Activated CD8-positive, alpha-beta memory T cell treated with anti-CD3 and anti-CD28 coated beads for 36 hours (primary cell): ENCODE measurements around the gene CCDC38. TPM values are rescaled to one million over a fixed set of nuclear protein-coding genes. Genes with fewer than 3 reads are reported as not detected.

Experiments
- CTCF ChIA-PET: fragments of 350-600 bp; sonication (Branson Sonifier 250); formaldehyde crosslinking; loops from one replicate; lab custom pipeline; 2021; ENCODE audit warnings: antibody characterized with exemption; lab: Charles Lee
- POLR2A ChIA-PET: fragments of 350-600 bp; sonication (Branson Sonifier 250); formaldehyde crosslinking; loops from one replicate; lab custom pipeline; 2021; ENCODE audit warnings: antibody characterized with exemption; lab: Charles Lee
- total RNA-seq, 2 experiments: library from RNA; stranded (reverse); gene quantifications; one replicate each; pipeline ENCODE4 v1.2.3, GENCODE V29; 2021

The CCDC38 gene
- total RNA-seq, 2 experiments from 2014 or later, result 0.25 to 0.31 TPM

GRCh38 chr12:95909871-95910270 is 32.5 kb downstream of the CCDC38 start:
- POLR2A ChIA-PET, result no interaction called here
- CTCF ChIA-PET, result no interaction called here

- POLR2A ChIA-PET, result no interaction called here
Measured at GRCh38 chr12:95908573-95908972, 33.8 kb downstream of the CCDC38 start.

GRCh38 chr12:95898081-95898480 is 44.3 kb downstream of the CCDC38 start:
- CTCF ChIA-PET, result interaction anchor here (0.7 kb wide), 1 partner anchor 34 kb away, joined by 4 read pairs; no protein-coding TSS in a partner anchor
- POLR2A ChIA-PET, result no interaction called here

More at GRCh38 chr12:95908573-95908972, 33.8 kb downstream of the CCDC38 start:
- CTCF ChIA-PET, result interaction anchor here (0.6 kb wide), 1 partner anchor 9 kb away, joined by 4 read pairs; no protein-coding TSS in a partner anchor

GRCh38 chr12:95896846-95897245 is 45.6 kb downstream of the CCDC38 start:
- CTCF ChIA-PET, result no interaction called here

GRCh38 chr12:95890958-95891357 is 51.5 kb downstream of the CCDC38 start:
- ChIA-PET POLR2A (no interaction called here), CTCF (no interaction called here)

More at GRCh38 chr12:95896846-95897245, 45.6 kb downstream of the CCDC38 start:
- POLR2A ChIA-PET, result no interaction called here

GRCh38 chr12:95887311-95887710 is 55.1 kb downstream of the CCDC38 start:
- ChIA-PET POLR2A (no interaction called here), CTCF (no interaction called here)

GRCh38 chr12:95884998-95885397 is 57.4 kb downstream of the CCDC38 start:
- POLR2A ChIA-PET, result no interaction called here
- CTCF ChIA-PET, result no interaction called here

GRCh38 chr12:95882873-95883272 is 59.5 kb downstream of the CCDC38 start:
- CTCF ChIA-PET, result no interaction called here
- POLR2A ChIA-PET, result no interaction called here

- CTCF ChIA-PET, result no interaction called here
- POLR2A ChIA-PET, result no interaction called here
Measured at GRCh38 chr12:95882080-95882479, 60.3 kb downstream of the CCDC38 start.

GRCh38 chr12:95881331-95881955 is 61.0 kb downstream of the CCDC38 start:
- CTCF ChIA-PET, result no interaction called here
- POLR2A ChIA-PET, result no interaction called here

GRCh38 chr12:95880895-95881294 is 61.5 kb downstream of the CCDC38 start:
- CTCF ChIA-PET, result no interaction called here
- POLR2A ChIA-PET, result no interaction called here

- POLR2A ChIA-PET, result no interaction called here
- CTCF ChIA-PET, result no interaction called here
Measured at GRCh38 chr12:95877622-95878021, 64.8 kb downstream of the CCDC38 start.

- ChIA-PET CTCF (interaction anchor here (0.6 kb wide), 1 partner anchor 31 kb away, joined by 3 read pairs; no protein-coding TSS in a partner anchor), POLR2A (no interaction called here)
Measured at GRCh38 chr12:95874452-95874851, 68.0 kb downstream of the CCDC38 start.

- ChIA-PET POLR2A (interaction anchor here (0.5 kb wide), 1 partner anchor 70 kb away, joined by 3 read pairs; no protein-coding TSS in a partner anchor), CTCF (no interaction called here)
Measured at GRCh38 chr12:95870897-95871296, 71.5 kb downstream of the CCDC38 start.

- CTCF ChIA-PET, result interaction anchor here (0.6 kb wide), 1 partner anchor 34 kb away, joined by 4 read pairs; no protein-coding TSS in a partner anchor
- POLR2A ChIA-PET, result no interaction called here
Measured at GRCh38 chr12:95863337-95863736, 79.1 kb downstream of the CCDC38 start.

GRCh38 chr12:95862038-95862437 is 80.4 kb downstream of the CCDC38 start:
- ChIA-PET CTCF (no interaction called here), POLR2A (no interaction called here)

- POLR2A ChIA-PET, result interaction anchor here (0.6 kb wide), 1 partner anchor 278 kb away, joined by 3 read pairs; no protein-coding TSS in a partner anchor
Measured at GRCh38 chr12:95859947-95860850, 82.2 kb downstream of the CCDC38 start.

GRCh38 chr12:95859344-95859816 is 83.0 kb downstream of the CCDC38 start:
- ChIA-PET CTCF (no interaction called here), POLR2A (interaction anchor here (0.7 kb wide), 1 partner anchor 539 kb away, joined by 3 read pairs; no protein-coding TSS in a partner anchor)

More at GRCh38 chr12:95859947-95860850, 82.2 kb downstream of the CCDC38 start:
- CTCF ChIA-PET, result interaction anchor here (0.7 kb wide), 1 partner anchor 853 kb away, joined by 7 read pairs; no protein-coding TSS in a partner anchor

- POLR2A ChIA-PET, result interaction anchor here (0.5 to 0.7 kb wide), 2 partner anchors 33 to 540 kb away, joined by 3 read pairs; no protein-coding TSS in a partner anchor
- CTCF ChIA-PET, result interaction anchor here (0.6 kb wide), 1 partner anchor 658 kb away, joined by 3 read pairs; no protein-coding TSS in a partner anchor
Measured at GRCh38 chr12:95858451-95859343, 83.7 kb downstream of the CCDC38 start, which contains the start of gene SNRPF. Gene SNRPF (plus strand): TSS chr12:95858952. CDS start chr12:95859074, 122 bp downstream.
